Measurements from ENCODE around the gene ARFIP1. TPM values are rescaled to one million over a fixed set of nuclear protein-coding genes. Genes with fewer than 3 reads are reported as not detected.

ARFIP1 gene
- total RNA-seq, 1 donor from 2014 or later: 68.0 TPM

- H3K36me3 Mint-ChIP-seq: peaks cover 23% of the 10 kb centered on the region
- H3K36me3 ChIP-seq: no peaks in the 10 kb centered on the region
- DNase-seq (ENCODE audit: low spot score): no peak
- no peaks in the 10 kb centered on the region for H3K4me1 ChIP-seq
- H2AFZ ChIP-seq (replicated peaks): no peak overlapping the region
- no peaks in the 10 kb centered on the region for H3K27me3 Mint-ChIP-seq (ENCODE audit: insufficient read depth, low read depth)
- H3K4me2 ChIP-seq: no peak overlapping the region
- TF ChIP-seq CTCF (IDR thresholded peaks at IDR 0.05) (no peak), EZH2phosphoT487 (IDR thresholded peaks at IDR 0.05) (no peak), EZH2 (IDR thresholded peaks at IDR 0.05) (no peak)
- H3K27ac ChIP-seq: no peak overlapping the region
- no peaks in the 10 kb centered on the region for H3K4me1 Mint-ChIP-seq
- H3K79me2 ChIP-seq (ENCODE audit: low read depth): peaks cover 86% of the 10 kb centered on the region
- peaks cover 10% of the 10 kb centered on the region for H3K9me3 Mint-ChIP-seq
- no peak overlapping the region for H3K9ac ChIP-seq
- H4K20me1 ChIP-seq (ENCODE audit: low read depth): no peaks in the 10 kb centered on the region
- H3F3A ChIP-seq (ENCODE audit: low read depth): peaks cover 3% of the 10 kb centered on the region
- H3K4me3 ChIP-seq: no peak overlapping the region
- H3K9me3 ChIP-seq (ENCODE audit: low read depth): no peaks in the 10 kb centered on the region
- H3K27ac Mint-ChIP-seq: no peak overlapping the region
- H3K4me3 Mint-ChIP-seq: no peak overlapping the region
- no peaks in the 10 kb centered on the region for H3K27me3 ChIP-seq
Observed at GRCh38 chr4:152806501-152807125, 26.9 kb downstream of the ARFIP1 start.

DNA sequence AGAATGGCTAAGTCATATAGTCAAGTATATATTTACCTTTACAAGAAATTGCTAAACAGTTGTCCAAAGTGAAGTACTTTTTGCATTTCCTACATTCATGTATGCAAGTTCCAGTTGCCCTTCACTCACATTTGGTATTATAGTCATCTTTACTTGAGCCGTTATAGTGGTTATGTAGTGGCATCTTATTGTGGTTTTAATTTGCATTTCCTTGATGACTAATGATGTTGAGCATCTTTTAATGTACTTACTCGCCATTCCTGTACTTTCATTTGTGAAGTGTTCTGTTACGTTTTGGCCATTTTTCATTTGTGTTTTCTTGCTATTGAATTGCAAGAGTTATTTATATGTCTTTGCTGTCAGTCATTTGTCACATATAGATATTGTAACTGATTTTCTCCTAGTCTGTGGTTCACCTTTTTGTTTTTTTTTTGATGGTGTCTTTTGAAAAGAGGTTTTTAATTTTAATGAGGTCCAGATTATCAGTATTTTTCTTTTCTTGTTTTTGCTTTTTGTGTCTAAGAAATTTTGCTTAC lies 27.6 kb downstream of the ARFIP1 start:
- H4K20me1 ChIP-seq (ENCODE audit: low read depth): no peaks in the 10 kb centered on the region

GRCh38 chr4:152808670-152809069 lies 28.9 kb downstream of the ARFIP1 start:
- Mint-ChIP-seq H3K36me3 (peaks cover 37% of the 10 kb centered on the region), H3K27me3 (ENCODE audit: insufficient read depth, low read depth) (no peaks in the 10 kb centered on the region), H3K4me3 (no peak overlapping the region), H3K9me3 (peaks cover 22% of the 10 kb centered on the region), H3K27ac (no peak overlapping the region), H3K4me1 (no peaks in the 10 kb centered on the region)
- Histone ChIP-seq H3K79me2 (ENCODE audit: low read depth) (peaks cover 81% of the 10 kb centered on the region), H2AFZ (replicated peaks) (no peak overlapping the region), H3K4me1 (no peaks in the 10 kb centered on the region), H3F3A (ENCODE audit: low read depth) (peaks cover under 1% of the 10 kb centered on the region), H3K36me3 (no peaks in the 10 kb centered on the region), H3K9me3 (ENCODE audit: low read depth) (no peaks in the 10 kb centered on the region), H3K27me3 (no peaks in the 10 kb centered on the region), H3K4me3 (no peak overlapping the region), H3K4me2 (no peak overlapping the region), H4K20me1 (ENCODE audit: low read depth) (no peaks in the 10 kb centered on the region), H3K9ac (no peak overlapping the region), H3K27ac (no peak overlapping the region)
- DNase-seq (ENCODE audit: low spot score): no peak
- TF ChIP-seq EZH2 (IDR thresholded peaks at IDR 0.05) (no peak), CTCF (IDR thresholded peaks at IDR 0.05) (no peak), EZH2phosphoT487 (IDR thresholded peaks at IDR 0.05) (no peak)

More for the DNA sequence above, 27.6 kb downstream of the ARFIP1 start:
- Mint-ChIP-seq H3K27me3 (ENCODE audit: insufficient read depth, low read depth) (no peaks in the 10 kb centered on the region), H3K4me3 (no peak overlapping the region), H3K36me3 (peaks cover 28% of the 10 kb centered on the region), H3K9me3 (peaks cover 13% of the 10 kb centered on the region), H3K27ac (no peak overlapping the region), H3K4me1 (no peaks in the 10 kb centered on the region)
- H3F3A ChIP-seq (ENCODE audit: low read depth): peaks cover 3% of the 10 kb centered on the region
- no peaks in the 10 kb centered on the region for H3K27me3 ChIP-seq
- no peaks in the 10 kb centered on the region for H3K36me3 ChIP-seq
- H3K4me1 ChIP-seq: no peaks in the 10 kb centered on the region
- peaks cover 86% of the 10 kb centered on the region for H3K79me2 ChIP-seq (ENCODE audit: low read depth)
- H3K4me3 ChIP-seq: no peak overlapping the region
- no peak overlapping the region for H3K9ac ChIP-seq
- no peak overlapping the region for H3K27ac ChIP-seq
- no peak for DNase-seq (ENCODE audit: low spot score)
- no peak for TF ChIP-seq EZH2phosphoT487 (IDR thresholded peaks at IDR 0.05)
- H2AFZ ChIP-seq (replicated peaks): no peak overlapping the region
- H3K4me2 ChIP-seq: no peak overlapping the region
- no peaks in the 10 kb centered on the region for H3K9me3 ChIP-seq (ENCODE audit: low read depth)

DNA sequence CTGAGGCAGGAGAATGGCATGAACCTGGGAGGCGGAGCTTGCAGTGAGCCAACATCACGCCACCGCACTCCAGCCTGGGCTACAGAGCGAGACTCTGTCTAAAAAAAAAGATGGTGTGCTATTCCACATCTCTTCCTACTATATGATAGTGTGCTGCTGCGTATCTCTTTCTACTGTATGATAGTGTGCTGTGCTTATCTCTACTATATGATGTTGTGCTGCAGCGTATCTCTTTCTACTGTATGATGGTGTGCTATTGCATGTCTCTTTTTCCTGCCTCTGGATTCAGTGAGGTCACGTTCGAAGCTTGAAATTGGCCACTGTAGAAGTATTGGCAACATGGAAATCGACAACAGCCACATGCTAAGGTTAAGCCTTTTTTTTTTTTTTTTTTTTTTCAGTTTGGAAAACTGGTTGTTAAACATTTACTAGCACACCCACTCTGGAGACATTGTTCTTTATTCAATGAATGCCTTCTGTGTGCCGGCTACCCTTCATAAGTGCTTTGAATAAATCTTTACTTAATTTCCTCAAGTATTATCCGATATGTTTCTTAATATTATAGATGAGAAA lies 31.0 kb downstream of the ARFIP1 start:
- H3K4me3 ChIP-seq: no peak overlapping the region
- H3K4me1 Mint-ChIP-seq: no peaks in the 10 kb centered on the region
- H3K27me3 ChIP-seq: no peaks in the 10 kb centered on the region
- no peaks in the 10 kb centered on the region for H3K4me1 ChIP-seq
- H3K27ac ChIP-seq: no peak overlapping the region
- no peak overlapping the region for H3K4me3 Mint-ChIP-seq
- no peak overlapping the region for H2AFZ ChIP-seq (replicated peaks)
- peaks cover 41% of the 10 kb centered on the region for H3K9me3 Mint-ChIP-seq
- no peak overlapping the region for H3K27ac Mint-ChIP-seq
- no peaks in the 10 kb centered on the region for H3K9me3 ChIP-seq (ENCODE audit: low read depth)
- H3K36me3 Mint-ChIP-seq: peaks cover 47% of the 10 kb centered on the region
- no peak overlapping the region for H3K4me2 ChIP-seq
- H4K20me1 ChIP-seq (ENCODE audit: low read depth): no peaks in the 10 kb centered on the region
- H3K9ac ChIP-seq: no peak overlapping the region
- DNase-seq (ENCODE audit: low spot score): no peak
- H3K27me3 Mint-ChIP-seq (ENCODE audit: insufficient read depth, low read depth): no peaks in the 10 kb centered on the region
- no peaks in the 10 kb centered on the region for H3F3A ChIP-seq (ENCODE audit: low read depth)
- no peaks in the 10 kb centered on the region for H3K36me3 ChIP-seq
- peaks cover 69% of the 10 kb centered on the region for H3K79me2 ChIP-seq (ENCODE audit: low read depth)
- TF ChIP-seq EZH2phosphoT487 (IDR thresholded peaks at IDR 0.05): no peak
- TF ChIP-seq CTCF (IDR thresholded peaks at IDR 0.05): no peak

All from neural progenitor cell (in vitro differentiated cells).